Measurements from ENCODE around the gene PGA3. TPM values are rescaled to one million over a fixed set of nuclear protein-coding genes. Genes with fewer than 3 reads are reported as not detected.

Gene PGA3
- total and polyA plus RNA-seq, 2 of the 8 experiments (the other 6 are each of a cell fraction or from before 2014, with no cell fraction given): not detected

GRCh38 chr11:61157743-61158142, 45.6 kb upstream of the PGA3 start:
- Histone ChIP-seq H3K9ac (replicated peaks in 1 of 4; ENCODE audit: extremely low read depth in 1 of 4, low read depth in 3 of 4, low read length in 3 of 4) (no peak overlapping the region), H3K4me1 (replicated peaks in 1 of 4; ENCODE audit: control insufficient read depth in 3 of 4, insufficient read depth in 4 of 4, low read length in 3 of 4) (peaks cover 2 to 7% (median 3%) of the 10 kb centered on the region in 4 experiments; a peak in 5 of 7 replicates), H3K9me3 (ENCODE audit: insufficient read depth in 2 of 2, low read depth in 1 of 2, low read length in 1 of 2) (no peaks in the 10 kb centered on the region), H2BK12ac (ENCODE audit: low read depth, low read length) (no peak overlapping the region), H3K36me3 (ENCODE audit: control insufficient read depth in 2 of 4, insufficient read depth in 4 of 4, low read length in 3 of 4) (no peaks in the 10 kb centered on the region), H3K4ac (replicated peaks; ENCODE audit: insufficient read length, low read depth, low read length) (no peak overlapping the region), H3K4me2 (ENCODE audit: insufficient read depth in 1 of 2, low read depth in 2 of 2, low read length in 2 of 2) (no peak overlapping the region), H4K91ac (replicated peaks; ENCODE audit: insufficient read length, low read length) (no peak overlapping the region), H3K18ac (ENCODE audit: extremely low read depth, low read length) (no peak overlapping the region), H2BK5ac (ENCODE audit: low read depth, low read length) (no peak overlapping the region), H3K27ac (ENCODE audit: low read depth, low read length) (no peak overlapping the region), H3K56ac (replicated peaks; ENCODE audit: insufficient read length, low read depth, low read length) (no peak overlapping the region), H2BK15ac (ENCODE audit: low read length) (no peak overlapping the region), H4K8ac (ENCODE audit: extremely low read depth, insufficient read depth, low read length) (no peak overlapping the region), H2BK120ac (replicated peaks; ENCODE audit: low read depth, low read length) (no peak overlapping the region), H3K79me1 (ENCODE audit: low read depth, low read length) (peaks cover 7% of the 10 kb centered on the region; the same call in 1 of the 2 replicates), H3K23me2 (ENCODE audit: low read depth, low read length) (peaks cover 6% of the 10 kb centered on the region), H3K4me3 (ENCODE audit: extremely low read depth in 1 of 4, insufficient read depth in 2 of 4, low read depth in 3 of 4, low read length in 4 of 4) (no peak overlapping the region), H3K14ac (ENCODE audit: insufficient read length) (no peak overlapping the region), H4K20me1 (replicated peaks in 1 of 2; ENCODE audit: control insufficient read depth in 1 of 2, insufficient read depth in 2 of 2, low read length in 2 of 2) (peaks cover 0 to 4% of the 10 kb centered on the region in 2 experiments), H2AFZ (ENCODE audit: low read length) (no peak overlapping the region), H3K23ac (ENCODE audit: insufficient read length) (no peak overlapping the region), H3K27me3 (replicated peaks in 1 of 4; ENCODE audit: control insufficient read depth in 3 of 4, extremely low read depth in 1 of 4, insufficient read depth in 3 of 4, low read length in 3 of 4) (no peaks in the 10 kb centered on the region), H4K5ac (ENCODE audit: insufficient read length, low read depth, low read length) (no peak overlapping the region), H2BK20ac (ENCODE audit: low read length) (no peak overlapping the region), H2AK5ac (ENCODE audit: low read depth, low read length) (no peak overlapping the region), H3K79me2 (ENCODE audit: control insufficient read depth in 1 of 2, insufficient read depth in 2 of 2, low read length in 2 of 2) (peaks cover 2 to 70% of the 10 kb centered on the region in 2 experiments; a peak in 2 of 4 replicates)
- ChIA-PET CTCF (ENCODE audit: partially characterized antibody) (interaction anchor here (0.9 to 1.8 kb wide), 4 partner anchors 18 to 29 kb away, joined by 4 to 6 read pairs (median 4); no protein-coding TSS in a partner anchor), POLR2A (ENCODE audit: partially characterized antibody) (no interaction called here)
- FAIRE-seq (no peak), DNase-seq (ENCODE audit: low read depth in 1 of 2, low spot score in 2 of 2) (no peak)
- TF ChIP-seq EP300 (IDR thresholded peaks at IDR 0.05; ENCODE audit: borderline replicate concordance in 1 of 2, low read depth in 2 of 2, low read length in 2 of 2): no peak
- TF ChIP-seq YY1 (IDR thresholded peaks at IDR 0.05; ENCODE audit: low read depth, low read length): no peak
- TF ChIP-seq ATF2 (IDR thresholded peaks at IDR 0.05; ENCODE audit: low read length): no peak
- TF ChIP-seq BACH1 (IDR thresholded peaks at IDR 0.05; ENCODE audit: low read length): no peak
- TF ChIP-seq EGR1 (IDR thresholded peaks at IDR 0.05; ENCODE audit: borderline replicate concordance, low read depth, low read length): no peak
- TF ChIP-seq RXRA (IDR thresholded peaks at IDR 0.05; ENCODE audit: insufficient read depth, low read depth, low read length): no peak
- WGBS, 2 experiments (ENCODE audit: extremely low coverage in 1 of 2, insufficient coverage in 1 of 2, insufficient read length in 1 of 2, insufficient replicate concordance in 2 of 2, low coverage in 1 of 2, low lambda C conversion rate in 2 of 2, missing lambda C conversion rate in 1 of 2): 82% methylated on average over 3 of the region's 3 CpGs; no CpG with 5 or more reads in 1 of the 2 experiments

Data from H1 (cell line).